Neural cell (in vitro differentiated cells): Measurements from ENCODE around the gene TAF10. TPM values are rescaled to one million over a fixed set of nuclear protein-coding genes. Genes with fewer than 3 reads are reported as not detected.

Source experiments
- H2AFZ ChIP-seq: fragments of 200-600, 300-800 bp; sonication (generic), shearing (Covaris generic); 2 replicates; pipeline ENCODE4 v1.6.0; 2014; ENCODE audit warnings: low read depth, mild to moderate bottlenecking, antibody characterized with exemption, low read length, moderate library complexity
- H3F3A ChIP-seq: fragments of 200-600 bp; shearing (Covaris generic); 2 replicates; pipeline ENCODE4 v1.6.1; 2016; ENCODE audit warnings: mild to moderate bottlenecking, moderate library complexity, mixed read lengths, antibody characterized with exemption, low read length; ENCODE audit not compliant: insufficient read depth, poor library complexity, severe bottlenecking
- H3K27ac ChIP-seq: fragments of 200-600, 300-800 bp; sonication (generic), shearing (Covaris generic); 2 replicates; pipeline ENCODE4 v1.5.1; 2014; ENCODE audit warnings: mild to moderate bottlenecking, low read length, moderate library complexity
- H3K27me3 ChIP-seq: fragments of 300-800, 200-600 bp; sonication (generic), shearing (Covaris generic); 2 replicates; pipeline ENCODE4 v1.6.0; 2014; ENCODE audit warnings: mild to moderate bottlenecking, low read depth, low read length, moderate library complexity; ENCODE audit not compliant: insufficient read depth
- H3K36me3 ChIP-seq: fragments of 300-800, 200-600 bp; sonication (generic), shearing (Covaris generic); 2 replicates; pipeline ENCODE4 v1.5.1; 2014; ENCODE audit warnings: mild to moderate bottlenecking, antibody characterized with exemption, low read length, moderate library complexity; ENCODE audit not compliant: insufficient read depth
- H3K4me2 ChIP-seq: fragments of 300-800, 200-600 bp; sonication (generic), shearing (Covaris generic); 2 replicates; pipeline ENCODE4 v1.6.0; 2014; ENCODE audit warnings: mild to moderate bottlenecking, low read length
- H3K4me3 ChIP-seq: fragments of 300-800, 200-600 bp; sonication (generic), shearing (Covaris generic); 2 replicates; pipeline ENCODE4 v1.5.1; 2014; ENCODE audit warnings: mild to moderate bottlenecking, low read length, moderate library complexity
- H3K79me2 ChIP-seq: fragments of 200-600 bp; shearing (Covaris generic); replicated peaks from 2 replicates; pipeline ENCODE4 v1.6.0; 2014; ENCODE audit warnings: mild to moderate bottlenecking, low read length, moderate library complexity; ENCODE audit not compliant: insufficient read depth
- H3K9ac ChIP-seq: fragments of 300-800, 200-600 bp; sonication (generic), shearing (Covaris generic); 2 replicates; pipeline ENCODE4 v1.6.1; 2016; ENCODE audit warnings: mild to moderate bottlenecking, low read length, mixed read lengths
- H3K9me2 ChIP-seq: fragments of 200-600 bp; shearing (Covaris generic); 2 replicates; pipeline ENCODE4 v1.6.1; 2016; ENCODE audit warnings: mild to moderate bottlenecking, low read length, mixed read lengths; ENCODE audit not compliant: insufficient read depth
- H3K9me3 ChIP-seq: fragments of 200-600, 300-800 bp; sonication (generic), shearing (Covaris generic); 2 replicates; pipeline ENCODE4 v1.6.1; 2016; ENCODE audit warnings: mild to moderate bottlenecking, mixed run types, low read length, moderate library complexity, mixed read lengths
- H4K20me1 ChIP-seq: fragments of 200-600 bp; shearing (Covaris generic); 2 replicates; pipeline ENCODE4 v1.6.1; 2016; ENCODE audit warnings: mild to moderate bottlenecking, mixed run types; ENCODE audit not compliant: insufficient read depth
- CTCF ChIP-seq: fragments of 450-650 bp; IDR thresholded peaks from 2 replicates; pipeline ENCODE4 v1.5.1; 2014; ENCODE audit warnings: antibody characterized with exemption, mild to moderate bottlenecking, moderate library complexity; ENCODE audit not compliant: poor library complexity, severe bottlenecking
- EP300 ChIP-seq: fragments of 450-650 bp; conservative IDR thresholded peaks from 2 replicates; pipeline ENCODE4 v1.6.1; 2014; ENCODE audit warnings: antibody characterized with exemption, mild to moderate bottlenecking, moderate library complexity; ENCODE audit not compliant: poor library complexity, severe bottlenecking
- EZH2 ChIP-seq: fragments of 200-600, 300-800 bp; shearing (Covaris generic), sonication (generic); IDR thresholded peaks from 2 replicates; pipeline ENCODE4 v1.6.1; 2014; ENCODE audit warnings: antibody characterized with exemption, low read length, borderline replicate concordance, mild to moderate bottlenecking; ENCODE audit not compliant: insufficient read depth, poor library complexity, severe bottlenecking
- MXI1 ChIP-seq: fragments of 450-650 bp; conservative IDR thresholded peaks from 2 replicates; pipeline ENCODE4 v1.6.1; 2014; ENCODE audit warnings: antibody characterized with exemption, mild to moderate bottlenecking; ENCODE audit not compliant: poor library complexity, severe bottlenecking
- POLR2AphosphoS5 ChIP-seq: IDR thresholded peaks from 2 replicates; pipeline ENCODE4 v1.6.1; 2012
- RAD21 ChIP-seq: fragments of 450-650 bp; conservative IDR thresholded peaks from 2 replicates; pipeline ENCODE4 v1.6.1; 2014; ENCODE audit warnings: antibody characterized with exemption, mild to moderate bottlenecking, moderate library complexity
- REST ChIP-seq: IDR thresholded peaks from 2 replicates; pipeline ENCODE4 v1.6.1; 2012; ENCODE audit warnings: borderline replicate concordance
- SMC3 ChIP-seq: fragments of 450-650 bp; conservative IDR thresholded peaks from 2 replicates; pipeline ENCODE4 v1.6.1; 2014; ENCODE audit warnings: antibody characterized with exemption, mild to moderate bottlenecking, moderate library complexity; ENCODE audit not compliant: poor library complexity
- TAF1 ChIP-seq: IDR thresholded peaks from 2 replicates; pipeline ENCODE4 v1.6.1; 2012; ENCODE audit warnings: low read depth
- polyA plus RNA-seq: library from polyadenylated mRNA; depleted of rRNA; stranded (reverse); fragments of >200 nt; gene quantifications from 2 replicates; pipeline ENCODE4 v1.2.3, GENCODE V29; 2014

The TAF10 gene
- polyA plus RNA-seq, 1 donor from 2014 or later = 39.7 TPM

- no peaks in the 10 kb centered on the region for H3K9me2 ChIP-seq
- no peaks in the 10 kb centered on the region for H3K36me3 ChIP-seq
- no peak overlapping the region for H3K27ac ChIP-seq
- H3K4me2 ChIP-seq = no peak overlapping the region
- H4K20me1 ChIP-seq = peaks cover 60% of the 10 kb centered on the region
- H3K9me3 ChIP-seq = no peaks in the 10 kb centered on the region
- H3K9ac ChIP-seq = no peak overlapping the region
- H3K27me3 ChIP-seq = no peaks in the 10 kb centered on the region
- no peak overlapping the region for H2AFZ ChIP-seq
- H3K4me3 ChIP-seq = peak overlapping the region; percentile 35
- H3F3A ChIP-seq = no peaks in the 10 kb centered on the region
- TF ChIP-seq REST (no peak), POLR2AphosphoS5 (no peak), TAF1 (no peak), CTCF (no peak), SMC3 (no peak), EP300 (no peak), MXI1 (no peak), EZH2 (no peak), RAD21 (no peak)
- H3K79me2 ChIP-seq = peaks cover 92% of the 10 kb centered on the region
These were observed 35.1 kb upstream of the TAF10 start for GRCh38 chr11:6646918-6647679.

GRCh38 chr11:6646576-6646917 lies 34.5 kb upstream of the TAF10 start:
- H3K9ac ChIP-seq = no peak overlapping the region
- no peaks in the 10 kb centered on the region for H3K36me3 ChIP-seq
- H3F3A ChIP-seq = no peaks in the 10 kb centered on the region
- peak overlapping the region; percentile 35 for H3K4me3 ChIP-seq
- H3K9me2 ChIP-seq = no peaks in the 10 kb centered on the region
- H4K20me1 ChIP-seq = peaks cover 66% of the 10 kb centered on the region
- H2AFZ ChIP-seq = no peak overlapping the region
- H3K4me2 ChIP-seq = no peak overlapping the region
- no peak overlapping the region for H3K27ac ChIP-seq
- H3K9me3 ChIP-seq = no peaks in the 10 kb centered on the region
- no peaks in the 10 kb centered on the region for H3K27me3 ChIP-seq
- peaks cover 90% of the 10 kb centered on the region for H3K79me2 ChIP-seq
- no peak for TF ChIP-seq MXI1
- no peak for TF ChIP-seq REST
- TF ChIP-seq POLR2AphosphoS5 = no peak
- TF ChIP-seq CTCF = no peak
- TF ChIP-seq SMC3 = no peak
- no peak for TF ChIP-seq EP300
- TF ChIP-seq RAD21 = no peak
- no peak for TF ChIP-seq TAF1
- TF ChIP-seq EZH2 = no peak
